Astrocyte (in vitro differentiated cells and primary cell): ENCODE measurements around the gene ZNF333. TPM values are rescaled to one million over a fixed set of nuclear protein-coding genes. Genes with fewer than 3 reads are reported as not detected.

ENCODE experiments used
- DNase-seq: peaks from one replicate; pipeline ENCODE4 v3.0.0-alpha.2; 2010; ENCODE audit warnings: low read depth
- FAIRE-seq: peaks from 2 replicates; lab custom pipeline; 2011; peaks lifted over from hg19 to GRCh38; lab: Jason Lieb, UNC
- H2AFZ ChIP-seq: 2 replicates; pipeline ENCODE4 v1.6.0; 2012; ENCODE audit warnings: low read depth, low read length, inconsistent platforms
- H3K27ac ChIP-seq: 2 replicates; pipeline ENCODE4 v1.5.1; 2011; ENCODE audit warnings: low read depth, low read length, inconsistent platforms
- H3K27me3 ChIP-seq: 2 replicates; pipeline ENCODE4 v1.6.0; 2011; ENCODE audit warnings: low read length, inconsistent platforms; ENCODE audit not compliant: insufficient read depth
- H3K36me3 ChIP-seq: 2 replicates; pipeline ENCODE4 v1.5.1; 2011; ENCODE audit warnings: low read length, inconsistent platforms; ENCODE audit not compliant: insufficient read depth
- H3K4me1 ChIP-seq: 2 replicates; pipeline ENCODE4 v1.5.1; 2011; ENCODE audit warnings: low read length, inconsistent platforms; ENCODE audit not compliant: insufficient read depth
- H3K4me2 ChIP-seq: 2 replicates; pipeline ENCODE4 v1.6.0; 2012; ENCODE audit warnings: low read length, inconsistent platforms
- H3K4me3 ChIP-seq: 2 replicates; pipeline ENCODE4 v1.5.1; 2011; ENCODE audit warnings: low read depth, mild to moderate bottlenecking, low read length, inconsistent platforms; ENCODE audit not compliant: insufficient read depth
- H3K79me2 ChIP-seq: 2 replicates; pipeline ENCODE4 v1.6.0; 2012; ENCODE audit warnings: mild to moderate bottlenecking, low read length, inconsistent platforms; ENCODE audit not compliant: insufficient read depth
- H3K9ac ChIP-seq: 2 replicates; pipeline ENCODE4 v1.6.0; 2012; ENCODE audit warnings: mild to moderate bottlenecking, low read length, inconsistent platforms
- H3K9me3 ChIP-seq: 2 replicates; pipeline ENCODE4 v1.5.1; 2012; ENCODE audit warnings: low read depth, mild to moderate bottlenecking, low read length, inconsistent platforms; ENCODE audit not compliant: insufficient read depth
- H4K20me1 ChIP-seq: 2 replicates; pipeline ENCODE4 v1.6.0; 2012; ENCODE audit warnings: low read length, inconsistent platforms; ENCODE audit not compliant: insufficient read depth
- H3K27ac Mint-ChIP-seq: one replicate; pipeline ENCODE4 v1.8.0; 2021; ENCODE audit warnings: mild to moderate bottlenecking, mixed read lengths; ENCODE audit not compliant: unreplicated experiment
- H3K27me3 Mint-ChIP-seq: one replicate; pipeline ENCODE4 v1.8.0; 2021; ENCODE audit warnings: low read depth, mixed read lengths; ENCODE audit not compliant: unreplicated experiment
- H3K36me3 Mint-ChIP-seq: one replicate; pipeline ENCODE4 v1.8.0; 2021; ENCODE audit warnings: low read depth, mixed read lengths; ENCODE audit not compliant: unreplicated experiment
- H3K4me1 Mint-ChIP-seq: one replicate; pipeline ENCODE4 v1.8.0; 2021; ENCODE audit warnings: low read depth, mixed read lengths; ENCODE audit not compliant: unreplicated experiment
- H3K4me3 Mint-ChIP-seq: one replicate; pipeline ENCODE4 v1.8.0; 2021; ENCODE audit warnings: mild to moderate bottlenecking, moderate library complexity, mixed read lengths; ENCODE audit not compliant: unreplicated experiment
- H3K9me3 Mint-ChIP-seq: one replicate; pipeline ENCODE4 v1.8.0; 2021; ENCODE audit warnings: mild to moderate bottlenecking, mixed read lengths; ENCODE audit not compliant: unreplicated experiment
- EZH2 ChIP-seq: IDR thresholded peaks from 2 replicates; pipeline ENCODE4 v1.6.1; 2012; ENCODE audit warnings: mild to moderate bottlenecking, low read length, inconsistent platforms; ENCODE audit not compliant: insufficient read depth
- total RNA-seq: library from RNA; stranded (reverse); gene quantifications from 2 replicates; pipeline ENCODE4 v1.2.1, GENCODE V29; 2021
- TF ChIP-seq, protein P1 (sequence below): IDR thresholded peaks from 2 replicates; pipeline ENCODE4 v1.5.1; 2011; ENCODE audit warnings: low read depth, mild to moderate bottlenecking, inconsistent platforms, low read length, moderate library complexity; ENCODE audit not compliant: insufficient read depth

Gene ZNF333
- total RNA-seq, 1 donor from 2014 or later: 10.4 TPM

DNA sequence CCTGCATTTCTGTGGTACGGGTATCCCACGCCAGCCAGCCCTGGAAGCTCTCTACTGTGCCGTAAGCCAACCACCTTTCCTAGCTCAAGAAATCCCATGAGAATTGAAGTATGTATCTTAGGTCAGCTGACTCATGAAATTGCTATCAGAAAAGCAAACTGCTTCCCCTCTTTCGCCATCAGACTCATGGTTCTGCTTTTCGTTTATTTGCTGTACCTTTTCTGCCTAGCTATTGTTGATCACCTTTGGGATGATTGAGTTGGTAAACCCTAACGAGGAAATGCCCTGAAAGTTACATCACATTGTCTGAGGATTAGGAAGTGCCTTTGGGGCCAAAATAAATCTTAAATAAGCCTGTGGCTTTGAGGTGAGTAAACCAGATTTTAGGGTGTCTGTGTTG lies 15.1 kb upstream of the ZNF333 start, which contains the start of gene ADGRE3:
ADGRE3 (minus strand) TSS at position 81 of the 400 bp plus-strand sequence; CDS start at position 7, 74 bp downstream.
- no peaks in the 10 kb centered on the region for H3K36me3 ChIP-seq
- no peaks in the 10 kb centered on the region for H3K4me1 Mint-ChIP-seq
- H3K27me3 Mint-ChIP-seq: peaks cover 11% of the 10 kb centered on the region
- no peak within 1 kb of the TSS for H3K27ac ChIP-seq
- H3K4me2 ChIP-seq: no peak within 1 kb of the TSS
- H3K4me3 Mint-ChIP-seq: no peak within 1 kb of the TSS
- no peak within 1 kb of the TSS for H3K27ac Mint-ChIP-seq
- no peak for FAIRE-seq
- DNase-seq: no peak
- peaks cover 3% of the 10 kb centered on the region for H3K9me3 Mint-ChIP-seq
- H3K36me3 Mint-ChIP-seq: no peaks in the 10 kb centered on the region
- H3K4me3 ChIP-seq: no peak within 1 kb of the TSS
- TF ChIP-seq, protein P1, sequence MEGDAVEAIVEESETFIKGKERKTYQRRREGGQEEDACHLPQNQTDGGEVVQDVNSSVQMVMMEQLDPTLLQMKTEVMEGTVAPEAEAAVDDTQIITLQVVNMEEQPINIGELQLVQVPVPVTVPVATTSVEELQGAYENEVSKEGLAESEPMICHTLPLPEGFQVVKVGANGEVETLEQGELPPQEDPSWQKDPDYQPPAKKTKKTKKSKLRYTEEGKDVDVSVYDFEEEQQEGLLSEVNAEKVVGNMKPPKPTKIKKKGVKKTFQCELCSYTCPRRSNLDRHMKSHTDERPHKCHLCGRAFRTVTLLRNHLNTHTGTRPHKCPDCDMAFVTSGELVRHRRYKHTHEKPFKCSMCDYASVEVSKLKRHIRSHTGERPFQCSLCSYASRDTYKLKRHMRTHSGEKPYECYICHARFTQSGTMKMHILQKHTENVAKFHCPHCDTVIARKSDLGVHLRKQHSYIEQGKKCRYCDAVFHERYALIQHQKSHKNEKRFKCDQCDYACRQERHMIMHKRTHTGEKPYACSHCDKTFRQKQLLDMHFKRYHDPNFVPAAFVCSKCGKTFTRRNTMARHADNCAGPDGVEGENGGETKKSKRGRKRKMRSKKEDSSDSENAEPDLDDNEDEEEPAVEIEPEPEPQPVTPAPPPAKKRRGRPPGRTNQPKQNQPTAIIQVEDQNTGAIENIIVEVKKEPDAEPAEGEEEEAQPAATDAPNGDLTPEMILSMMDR: no peak
- TF ChIP-seq EZH2: no peak
- no peaks in the 10 kb centered on the region for H3K9me3 ChIP-seq
- no peaks in the 10 kb centered on the region for H3K4me1 ChIP-seq
- H3K9ac ChIP-seq: no peak within 1 kb of the TSS
- no peaks in the 10 kb centered on the region for H4K20me1 ChIP-seq
- H3K79me2 ChIP-seq: no peaks in the 10 kb centered on the region
- H2AFZ ChIP-seq: no peak within 1 kb of the TSS
- H3K27me3 ChIP-seq: no peaks in the 10 kb centered on the region

DNA sequence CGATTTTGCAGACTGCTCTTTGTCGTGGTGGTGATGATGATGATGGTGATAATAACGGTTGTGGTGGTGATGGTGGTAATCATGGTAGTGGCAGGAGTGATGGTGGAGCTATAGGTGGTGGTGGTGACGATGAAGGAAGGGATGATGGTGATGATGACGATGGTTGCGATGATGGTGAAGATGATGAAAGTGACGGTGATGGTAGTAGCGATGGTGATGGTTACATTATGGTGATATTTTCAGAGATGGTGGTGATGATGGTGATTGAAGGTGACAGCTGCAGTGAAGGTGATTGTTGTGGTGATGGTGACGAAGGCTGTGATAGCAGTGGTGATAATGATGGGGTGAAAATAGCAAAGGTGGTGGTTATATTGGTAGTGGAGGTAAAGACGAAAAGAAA lies 13.1 kb upstream of the ZNF333 start:
- H3K36me3 ChIP-seq: no peaks in the 10 kb centered on the region
- Mint-ChIP-seq H3K36me3 (no peaks in the 10 kb centered on the region), H3K27ac (no peak overlapping the region), H3K9me3 (no peaks in the 10 kb centered on the region), H3K27me3 (peaks cover 13% of the 10 kb centered on the region), H3K4me1 (no peaks in the 10 kb centered on the region), H3K4me3 (no peak overlapping the region)
- no peak overlapping the region for H2AFZ ChIP-seq
- FAIRE-seq (no peak), DNase-seq (no peak)
- no peak overlapping the region for H3K9ac ChIP-seq
- H3K27me3 ChIP-seq: no peaks in the 10 kb centered on the region
- TF ChIP-seq EZH2: no peak
- TF ChIP-seq, protein P1: no peak
- no peaks in the 10 kb centered on the region for H3K9me3 ChIP-seq
- no peak overlapping the region for H3K4me3 ChIP-seq
- no peaks in the 10 kb centered on the region for H3K4me1 ChIP-seq
- H3K4me2 ChIP-seq: no peak overlapping the region
- no peaks in the 10 kb centered on the region for H4K20me1 ChIP-seq
- no peak overlapping the region for H3K27ac ChIP-seq
- H3K79me2 ChIP-seq: no peaks in the 10 kb centered on the region

DNA sequence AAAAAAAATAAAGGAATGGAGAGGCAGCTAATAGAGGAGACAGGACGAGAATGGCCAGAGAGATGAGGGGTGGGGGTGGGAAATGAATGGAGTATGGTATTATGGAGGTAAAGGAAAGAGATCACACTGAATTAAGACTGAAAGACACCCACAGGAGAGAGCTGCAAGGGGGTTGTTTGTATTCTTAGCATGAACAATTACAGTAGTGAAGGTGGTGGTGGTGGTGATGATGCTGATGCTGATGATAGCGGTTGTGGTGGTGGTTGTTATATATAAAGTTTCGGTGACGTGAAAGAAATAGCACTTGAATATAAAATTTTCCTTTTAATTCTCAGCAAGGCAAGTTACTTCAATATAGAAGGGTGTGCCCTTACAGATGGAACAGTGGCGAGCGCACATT lies 12.4 kb upstream of the ZNF333 start:
- TF ChIP-seq EZH2: no peak
- TF ChIP-seq, protein P1: no peak
- DNase-seq: no peak

More for the DNA sequence above, 12.4 kb upstream of the ZNF333 start:
- no peaks in the 10 kb centered on the region for H3K79me2 ChIP-seq
- H3K9me3 ChIP-seq: no peaks in the 10 kb centered on the region
- Mint-ChIP-seq H3K9me3 (no peaks in the 10 kb centered on the region), H3K36me3 (no peaks in the 10 kb centered on the region), H3K27ac (no peak overlapping the region), H3K4me1 (no peaks in the 10 kb centered on the region), H3K27me3 (peaks cover 18% of the 10 kb centered on the region), H3K4me3 (no peak overlapping the region)
- H3K4me1 ChIP-seq: no peaks in the 10 kb centered on the region
- no peak overlapping the region for H2AFZ ChIP-seq
- H3K4me2 ChIP-seq: no peak overlapping the region
- no peaks in the 10 kb centered on the region for H4K20me1 ChIP-seq
- FAIRE-seq: no peak
- H3K36me3 ChIP-seq: no peaks in the 10 kb centered on the region
- no peak overlapping the region for H3K4me3 ChIP-seq
- no peak overlapping the region for H3K9ac ChIP-seq
- H3K27me3 ChIP-seq: no peaks in the 10 kb centered on the region
- no peak overlapping the region for H3K27ac ChIP-seq
